HG02973 (cell line): Measurements from ENCODE around the gene ZNF462.

Source experiments
- ATAC-seq: cut with Tn5 transposase; IDR thresholded peaks from one replicate; pipeline ENCODE4 v1.9.1; 2021; ENCODE audit warnings: moderate library complexity; ENCODE audit not compliant: unreplicated experiment

Gene ZNF462

DNA sequence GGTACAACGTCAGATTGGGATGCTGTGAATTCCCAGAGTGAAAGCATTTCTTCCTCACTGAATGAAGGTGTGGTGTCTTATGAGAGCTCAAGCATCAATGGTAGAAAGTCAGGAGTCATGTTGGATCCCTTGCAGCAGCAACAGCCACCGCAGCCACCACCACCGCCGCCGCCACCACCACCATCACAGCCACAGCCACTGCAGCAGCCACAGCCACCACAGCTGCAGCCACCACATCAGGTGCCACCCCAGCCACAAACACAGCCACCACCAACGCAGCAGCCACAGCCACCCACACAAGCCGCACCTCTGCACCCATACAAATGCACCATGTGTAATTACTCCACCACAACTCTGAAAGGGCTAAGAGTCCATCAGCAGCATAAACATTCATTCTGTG, 62.4 kb downstream of the ZNF462 start:
- no peak for ATAC-seq

DNA sequence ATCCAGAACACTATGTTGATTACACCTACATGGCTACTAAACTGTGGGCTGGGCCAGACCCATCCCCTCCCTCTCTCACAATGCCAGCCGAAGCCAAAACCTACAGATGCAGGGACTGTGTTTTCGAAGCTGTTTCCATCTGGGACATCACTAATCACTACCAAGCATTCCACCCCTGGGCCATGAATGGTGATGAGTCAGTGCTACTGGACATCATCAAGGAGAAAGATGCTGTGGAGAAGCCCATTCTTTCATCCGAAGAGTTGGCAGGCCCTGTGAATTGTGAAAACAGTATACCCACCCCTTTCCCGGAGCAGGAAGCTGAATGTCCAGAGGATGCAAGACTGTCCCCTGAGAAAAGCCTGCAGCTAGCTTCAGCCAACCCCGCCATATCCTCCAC, 65.0 kb downstream of the ZNF462 start:
- no peak for ATAC-seq

DNA sequence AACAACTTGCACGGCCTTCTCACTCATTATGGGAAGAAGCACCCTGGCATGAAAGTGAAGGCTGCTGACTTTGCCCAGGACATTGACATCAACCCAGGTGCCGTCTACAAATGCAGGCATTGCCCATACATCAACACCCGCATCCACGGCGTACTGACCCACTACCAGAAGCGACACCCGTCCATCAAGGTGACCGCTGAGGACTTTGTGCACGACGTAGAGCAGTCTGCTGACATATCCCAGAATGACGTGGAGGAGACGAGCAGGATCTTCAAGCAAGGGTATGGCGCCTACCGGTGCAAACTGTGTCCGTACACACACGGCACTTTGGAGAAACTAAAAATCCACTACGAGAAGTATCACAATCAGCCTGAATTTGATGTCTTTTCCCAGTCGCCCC, 65.4 kb downstream of the ZNF462 start:
- no peak for ATAC-seq

DNA sequence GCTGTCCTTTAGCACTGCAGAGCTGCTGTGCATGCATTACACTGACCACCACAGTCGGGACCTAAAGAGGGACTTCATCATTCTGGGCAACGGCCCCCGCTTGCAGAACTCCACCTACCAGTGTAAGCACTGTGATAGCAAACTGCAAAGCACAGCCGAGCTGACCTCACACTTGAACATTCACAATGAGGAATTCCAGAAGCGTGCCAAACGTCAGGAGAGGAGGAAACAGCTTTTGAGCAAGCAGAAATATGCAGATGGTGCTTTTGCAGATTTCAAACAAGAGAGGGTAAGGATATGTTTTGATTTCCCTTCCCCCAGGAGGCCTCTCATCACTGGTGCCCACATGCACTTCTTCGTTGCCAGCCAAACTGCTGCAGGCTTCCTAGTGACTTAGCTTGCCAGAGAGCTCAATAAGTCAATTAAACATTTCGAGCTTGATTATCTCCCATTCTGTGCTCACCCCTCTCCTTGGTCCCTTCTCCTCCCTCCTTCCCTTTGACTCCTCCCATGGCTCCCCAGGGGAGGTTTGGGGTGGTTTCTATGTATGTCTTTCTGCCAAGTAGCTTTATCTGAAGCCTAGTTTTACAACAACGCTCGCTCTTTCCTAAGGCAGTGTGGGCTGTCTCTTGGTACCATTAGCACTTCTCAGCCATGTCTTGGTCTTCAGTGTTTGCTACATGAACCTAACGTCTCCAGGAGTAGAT, 66.7 kb downstream of the ZNF462 start:
- ATAC-seq = no peak

DNA sequence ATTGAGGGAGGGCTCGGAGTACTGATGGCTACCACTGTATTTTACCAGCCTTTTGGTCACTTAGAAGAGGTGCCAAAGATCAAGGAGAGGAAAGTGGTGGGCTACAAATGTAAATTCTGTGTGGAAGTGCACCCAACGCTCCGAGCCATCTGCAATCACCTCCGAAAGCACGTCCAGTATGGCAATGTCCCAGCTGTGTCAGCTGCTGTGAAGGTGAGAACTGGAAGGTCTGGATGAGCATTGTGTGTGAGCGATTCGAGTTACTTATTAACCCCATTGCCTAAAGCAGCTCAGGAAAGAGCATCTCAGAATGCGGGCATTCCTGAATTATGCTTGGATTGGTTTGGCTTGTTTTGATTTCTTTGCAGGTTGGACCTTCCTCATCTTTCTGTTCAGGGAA, 67.5 kb downstream of the ZNF462 start:
- ATAC-seq = no peak

DNA sequence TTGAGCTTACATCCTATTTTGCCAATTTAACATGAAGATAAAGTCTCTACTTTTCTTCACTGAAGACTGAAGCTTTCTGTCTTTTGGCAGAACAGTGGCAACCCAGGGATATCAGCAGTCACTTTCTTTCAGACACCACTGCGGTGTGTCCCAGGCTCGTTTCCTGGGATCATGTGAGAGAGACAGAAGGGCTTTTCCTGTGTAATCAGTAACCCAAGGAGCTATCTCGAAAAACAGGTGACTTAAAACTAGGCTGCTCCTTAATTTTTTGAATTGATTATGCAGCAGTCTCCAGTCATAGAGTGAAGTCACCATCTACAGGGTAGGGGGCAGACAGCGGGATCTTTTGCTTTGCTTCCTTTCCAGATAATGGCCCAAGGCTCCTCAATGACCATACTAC, 68.5 kb downstream of the ZNF462 start:
- ATAC-seq = no peak

DNA sequence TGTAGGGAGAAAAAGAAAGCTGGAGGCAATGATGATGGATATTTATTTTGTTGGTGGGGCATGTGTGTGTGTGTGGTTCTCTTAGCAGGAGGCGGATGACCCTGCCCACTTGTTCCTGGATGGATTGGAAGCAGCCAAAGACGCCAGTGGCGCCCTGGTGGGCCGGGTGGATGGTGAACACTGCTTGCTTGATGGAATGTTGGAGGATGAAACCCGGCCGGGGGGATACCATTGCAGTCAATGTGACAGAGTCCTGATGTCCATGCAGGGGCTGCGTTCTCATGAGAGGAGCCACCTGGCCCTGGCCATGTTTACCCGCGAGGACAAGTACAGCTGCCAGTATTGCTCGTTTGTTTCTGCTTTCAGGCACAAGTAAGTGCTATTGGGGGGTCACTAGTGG, 69.2 kb downstream of the ZNF462 start:
- no peak for ATAC-seq

DNA sequence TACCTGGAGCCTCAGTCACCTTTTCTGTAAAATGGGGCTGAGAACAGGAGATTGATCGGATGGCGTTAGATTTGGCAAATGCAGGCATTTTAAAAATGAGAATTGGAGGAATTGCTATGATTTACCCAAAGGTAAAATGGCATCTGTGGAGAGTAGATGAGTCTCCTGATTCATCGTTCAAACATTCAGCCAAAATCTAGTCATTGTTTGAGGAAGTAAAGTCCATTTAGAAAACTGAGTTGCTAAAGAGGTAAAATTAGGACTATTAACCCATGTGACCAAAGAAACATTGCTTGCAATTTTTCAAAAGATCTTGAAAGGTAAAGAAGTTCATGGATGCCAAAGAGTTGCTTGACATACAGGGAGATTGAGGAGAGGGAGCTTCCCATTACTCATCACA, 69.7 kb downstream of the ZNF462 start:
- no peak for ATAC-seq

DNA sequence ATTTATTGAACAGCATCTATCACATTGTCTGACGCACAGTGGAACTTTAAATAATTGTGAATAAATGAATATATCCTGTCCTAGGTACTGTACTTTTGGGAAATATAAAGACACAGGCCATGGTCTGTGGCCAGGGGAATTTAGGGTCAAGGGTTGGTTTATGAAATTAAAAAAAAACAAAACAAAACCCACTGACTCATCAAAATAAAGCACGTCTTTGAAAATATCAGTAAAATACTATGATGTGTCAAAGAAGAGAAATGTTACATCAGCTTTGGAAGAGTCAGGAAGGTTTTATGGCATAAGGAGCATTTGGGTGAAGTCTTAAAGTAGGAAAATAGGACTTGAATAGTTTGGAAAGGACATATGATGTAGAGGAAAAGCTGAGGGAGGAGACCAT, 70.5 kb downstream of the ZNF462 start:
- ATAC-seq = no peak

DNA sequence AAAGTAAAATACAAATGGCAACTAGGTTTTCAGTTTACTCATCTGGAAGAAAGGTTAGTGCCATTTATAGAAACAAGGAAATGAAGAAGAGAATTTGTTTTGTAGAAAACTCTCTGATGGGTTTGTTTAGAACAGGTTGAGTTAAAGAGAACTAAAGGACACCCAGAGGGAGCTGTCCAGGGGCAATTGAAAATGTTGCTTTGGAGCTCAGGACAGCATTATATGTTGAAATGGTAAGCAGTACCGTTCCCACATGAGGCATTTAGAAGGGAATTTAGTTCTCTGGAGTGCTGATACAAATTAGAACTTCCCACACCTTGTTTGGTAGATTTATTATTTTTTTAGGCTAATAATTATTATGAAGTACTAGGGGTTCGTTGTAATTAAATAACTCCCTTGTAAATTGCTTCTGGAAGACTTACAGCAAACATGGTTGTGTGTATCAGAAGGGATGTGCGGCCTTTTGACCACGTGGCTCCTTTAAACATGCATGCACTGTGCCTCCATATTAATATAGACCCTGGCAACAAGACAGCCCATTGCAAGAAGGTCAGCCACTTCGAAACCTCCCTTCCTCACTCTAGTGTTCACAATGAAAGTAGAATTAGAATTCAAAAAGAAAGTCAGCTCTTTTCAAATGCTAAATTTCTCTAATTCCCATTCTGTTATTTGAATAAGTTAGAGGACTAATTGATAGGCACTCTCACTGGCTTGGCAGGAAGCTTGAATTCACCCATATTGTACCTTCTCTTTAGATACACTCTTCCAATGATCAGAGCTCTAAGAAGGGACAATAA, 71.7 kb downstream of the ZNF462 start:
- no peak for ATAC-seq

DNA sequence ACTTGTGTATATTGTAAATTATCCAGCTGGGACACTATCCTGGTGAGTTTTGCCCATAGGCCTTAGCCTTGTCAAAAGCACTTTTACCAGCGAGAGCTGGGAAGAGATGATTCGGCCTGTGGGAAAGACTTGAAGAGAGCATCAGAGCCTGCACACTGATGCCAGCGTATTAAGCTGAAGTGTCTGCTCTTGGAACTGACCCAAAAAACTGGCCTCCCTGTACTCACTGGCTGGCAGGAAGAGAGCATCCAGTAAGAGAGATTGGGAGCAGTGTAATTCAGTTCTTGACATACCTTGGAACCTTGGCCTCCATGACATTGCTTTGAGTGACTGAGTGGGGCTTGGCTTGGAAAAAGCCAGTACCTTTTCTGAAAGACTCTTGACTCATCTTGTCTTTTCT, 73.7 kb downstream of the ZNF462 start:
- ATAC-seq = no peak

DNA sequence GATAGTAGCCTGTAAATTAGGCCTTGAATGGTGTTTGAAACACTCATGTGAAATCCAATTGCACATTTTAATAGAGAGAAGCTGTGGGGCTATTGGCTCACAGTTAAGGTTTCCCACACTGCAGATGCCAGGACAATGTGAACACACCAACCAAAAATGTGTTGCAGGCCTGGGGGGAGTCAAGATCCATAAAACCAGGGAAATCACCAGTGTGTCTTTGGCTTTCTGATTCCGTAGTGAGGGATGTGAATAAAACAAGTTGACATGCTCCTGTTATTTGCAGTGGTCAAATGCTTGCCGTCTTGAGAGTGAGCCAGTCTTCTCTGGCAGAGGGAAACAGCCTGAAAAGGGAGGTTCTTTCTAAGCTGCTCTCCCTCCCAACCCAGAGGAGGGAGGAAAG, 79.0 kb downstream of the ZNF462 start:
- ATAC-seq = no peak

DNA sequence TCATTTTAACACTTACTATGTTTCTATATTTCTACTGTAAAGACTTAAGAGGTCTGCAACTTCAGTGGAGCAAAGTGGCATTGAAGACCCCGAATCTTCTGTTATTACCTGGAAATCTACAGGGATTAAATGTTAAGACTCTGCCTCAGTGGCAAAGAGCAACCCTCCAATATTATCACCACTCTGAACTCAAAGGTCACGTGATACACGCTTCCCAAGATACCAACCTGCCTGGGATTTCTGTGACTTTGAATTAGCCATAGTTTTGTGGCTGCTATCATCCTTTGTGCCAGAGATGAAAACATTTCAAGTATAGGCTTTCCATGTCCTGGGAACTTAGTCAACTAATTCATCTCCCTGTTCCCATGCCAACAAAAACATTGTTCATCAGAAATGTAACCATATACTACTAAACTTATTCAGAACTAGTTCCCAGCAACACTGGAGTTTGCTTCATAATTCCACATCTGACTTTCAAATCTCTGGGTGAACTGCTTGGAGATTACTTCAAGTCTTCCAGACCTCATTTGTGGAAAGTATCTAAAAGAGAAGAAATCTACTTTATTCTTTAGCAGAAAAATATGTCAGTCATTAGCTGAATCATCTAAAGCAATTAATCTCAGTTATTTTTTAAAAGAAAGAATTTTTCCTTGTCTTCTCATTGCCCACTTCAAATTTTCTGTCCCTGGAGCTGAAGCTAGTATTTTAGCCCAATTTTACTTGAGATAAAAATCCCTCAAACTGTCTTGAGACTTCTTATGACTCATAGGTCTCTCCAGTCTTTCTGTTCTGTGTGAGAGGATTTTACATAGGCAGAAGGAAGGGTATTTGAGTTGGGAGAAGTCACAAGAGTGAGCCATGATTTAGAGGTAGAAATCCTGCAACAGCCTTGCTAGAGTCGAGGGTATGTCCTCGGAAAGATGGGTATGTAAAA, 83.0 kb downstream of the ZNF462 start:
- no peak for ATAC-seq

DNA sequence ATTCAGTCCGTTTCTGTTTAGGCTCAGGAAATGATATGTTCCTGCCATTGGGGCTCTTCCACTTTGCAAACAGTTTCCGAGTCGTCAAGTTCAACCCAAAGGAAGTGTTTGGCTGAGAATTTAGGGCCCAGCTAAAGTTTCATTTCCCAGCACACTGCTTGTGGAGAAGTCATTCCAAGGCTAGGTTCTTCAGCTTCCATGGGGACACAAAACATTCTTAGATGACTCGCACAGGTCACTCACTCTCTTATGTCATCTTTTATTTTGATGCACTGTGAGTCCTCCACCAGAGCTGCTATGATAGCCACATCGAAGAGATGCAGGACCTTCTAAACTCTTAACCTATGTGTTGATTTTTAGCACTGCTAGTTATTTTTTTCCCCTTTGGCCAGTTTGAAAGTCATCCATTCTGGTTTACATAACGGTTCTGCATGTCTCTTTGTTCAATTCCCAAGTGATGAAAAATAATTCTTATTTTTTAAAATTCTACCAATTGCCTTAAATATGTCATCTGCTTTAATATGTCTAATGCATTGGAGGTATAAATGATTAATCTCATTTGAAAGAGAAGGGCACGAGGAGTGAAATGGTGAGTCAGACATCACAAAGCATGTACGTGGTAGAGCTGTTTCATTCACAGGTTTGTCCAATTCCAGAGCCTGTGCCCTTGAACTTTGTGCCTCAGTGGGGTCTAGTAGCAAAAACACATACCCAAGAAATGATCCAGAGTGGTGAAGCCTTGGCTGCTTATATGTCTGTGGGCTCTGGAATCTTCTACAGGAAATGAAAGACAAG, 84.3 kb downstream of the ZNF462 start:
- ATAC-seq = no peak

DNA sequence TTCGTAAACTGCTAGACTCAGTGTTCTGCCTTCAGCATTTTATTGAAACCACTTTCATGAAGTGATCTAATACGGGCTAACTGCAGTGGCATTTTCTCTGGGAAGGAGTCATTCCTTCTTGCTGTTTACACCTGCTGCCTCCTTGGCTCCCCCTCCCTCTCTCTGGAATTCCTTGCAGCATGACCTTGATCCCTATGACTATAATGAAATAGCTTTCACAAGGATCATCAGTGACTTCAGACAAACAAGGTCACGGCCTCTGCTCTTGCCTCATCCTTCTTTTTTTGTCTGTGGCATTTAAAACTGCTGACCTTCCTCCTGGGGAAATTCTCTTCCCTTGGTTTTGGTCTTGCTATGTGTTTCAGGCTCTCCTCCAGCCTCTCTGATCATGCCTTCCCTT, 90.2 kb downstream of the ZNF462 start:
- no peak for ATAC-seq

DNA sequence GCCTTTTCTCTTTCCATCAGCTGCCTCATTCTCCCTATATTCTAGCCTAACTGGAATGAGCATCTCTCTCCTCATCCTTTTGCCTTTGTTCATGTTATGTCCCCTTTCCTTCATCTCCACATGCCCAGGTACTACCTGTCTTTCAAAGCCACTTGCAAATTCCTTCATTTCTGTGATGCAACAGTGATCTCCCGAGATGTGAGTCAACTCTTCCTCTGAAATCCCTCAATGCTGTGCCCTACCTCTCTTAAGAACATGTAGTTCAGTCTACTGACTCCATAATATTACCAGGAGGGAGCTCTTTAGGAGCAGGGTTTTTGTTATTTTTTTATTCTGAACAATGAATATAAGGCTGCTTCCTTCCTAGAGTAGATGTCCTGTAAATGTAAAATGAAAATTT, 91.6 kb downstream of the ZNF462 start:
- ATAC-seq = no peak

DNA sequence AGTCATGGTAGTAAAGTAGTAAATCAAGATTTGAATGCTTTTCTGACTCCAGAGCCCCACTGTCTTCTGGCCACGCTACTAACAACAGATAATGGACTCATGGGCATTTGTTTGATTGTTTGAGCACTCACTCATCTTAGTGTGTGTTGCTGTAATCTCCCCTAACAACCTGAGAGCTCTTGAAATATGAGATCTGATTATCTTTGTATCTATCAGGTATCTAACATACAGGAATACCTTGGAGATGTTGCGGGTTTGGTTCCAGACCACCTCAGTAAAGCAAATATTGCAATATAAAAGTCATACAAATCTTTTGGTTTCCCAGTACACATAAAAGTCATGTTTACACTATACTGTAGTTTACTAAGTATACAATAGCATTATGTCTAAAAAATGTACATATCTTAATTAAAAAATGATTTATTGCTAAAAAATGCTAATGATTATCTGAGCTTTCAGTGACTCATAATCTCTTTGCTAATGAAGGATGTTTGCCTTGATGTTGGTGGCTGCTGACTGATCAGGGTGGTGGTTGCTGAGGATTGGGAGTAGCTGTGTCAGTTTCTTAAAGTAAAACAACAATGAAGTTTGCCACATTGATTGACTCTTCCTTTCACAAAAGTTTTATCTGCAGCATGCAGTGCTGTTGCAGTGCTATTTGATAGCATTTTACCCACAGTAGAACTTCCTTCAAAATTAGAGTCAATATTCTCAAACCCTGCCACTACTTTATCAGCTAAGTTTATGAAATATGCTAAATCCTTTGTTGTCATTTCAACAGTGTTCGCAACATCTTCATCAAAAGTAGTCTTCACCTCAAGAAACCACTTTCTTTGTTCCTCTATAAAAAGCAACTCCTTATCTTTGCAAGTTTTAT, 92.2 kb downstream of the ZNF462 start:
- ATAC-seq = no peak

DNA sequence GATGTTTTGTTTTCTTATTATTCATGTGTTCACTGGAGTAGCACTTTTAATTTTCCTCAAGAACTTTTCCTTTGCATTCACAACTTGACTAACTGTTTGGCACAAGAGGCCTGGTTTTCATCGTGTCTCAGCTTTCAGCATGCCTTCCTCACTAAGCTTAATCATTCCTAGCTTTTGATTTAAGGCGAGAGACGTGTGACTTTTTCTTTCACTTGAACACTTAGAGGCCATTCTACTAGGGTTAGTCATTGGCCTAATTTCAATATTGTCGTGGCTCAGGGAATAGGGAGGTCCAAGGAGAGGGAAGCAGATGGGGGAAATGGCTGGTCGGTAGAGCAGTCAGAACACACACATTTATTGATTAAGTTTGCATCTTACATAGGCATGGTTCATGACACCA, 94.0 kb downstream of the ZNF462 start:
- ATAC-seq = no peak

DNA sequence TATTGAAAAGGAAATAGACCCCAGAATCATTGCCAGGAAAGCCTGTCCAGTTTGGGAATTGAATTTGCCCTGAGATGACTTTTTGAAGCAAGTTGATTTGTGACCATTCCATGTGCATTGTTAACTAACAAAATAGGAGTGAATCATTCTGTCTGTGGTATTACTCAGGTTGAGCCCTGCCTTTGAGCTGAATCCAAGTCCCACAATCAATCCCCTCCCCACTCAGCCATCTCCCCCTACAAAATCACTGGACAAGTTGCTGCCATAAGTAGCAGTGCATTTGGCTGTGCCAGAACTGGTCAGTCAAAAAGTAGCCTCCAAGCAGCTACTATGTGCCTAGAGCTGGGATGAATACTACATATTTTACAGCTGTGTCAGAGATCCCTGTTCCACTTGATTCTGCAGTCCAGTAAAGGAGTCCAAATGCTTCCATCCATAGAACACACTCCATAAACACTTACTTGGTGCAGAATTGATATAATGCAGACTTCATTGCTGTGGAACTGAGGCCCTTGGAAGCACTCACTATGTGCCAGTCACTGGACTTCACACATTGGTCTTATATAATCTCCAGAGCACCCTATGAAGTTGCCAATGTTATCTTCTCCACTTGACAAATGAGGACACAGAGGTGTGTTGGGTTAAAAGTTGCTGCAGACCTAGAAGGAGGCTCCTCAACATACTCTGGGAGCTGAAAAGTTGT, 96.1 kb downstream of the ZNF462 start:
- ATAC-seq = no peak
